Right hindlimb (tissue), 1 donor: Measurements from ENCODE around the gene EBPL.
A peak's percentile ranks its signal among the peaks of the same experiment; 100 is the strongest.
"Not testable (repeated sequence)": the region's sequence is repeated elsewhere in the genome, so short reads cannot be mapped to it uniquely, and the experiment has no call there.

Experiments used
- DNase-seq: peaks from one replicate; pipeline ENCODE4 v3.0.0-alpha.2; 2018

Gene EBPL

DNA sequence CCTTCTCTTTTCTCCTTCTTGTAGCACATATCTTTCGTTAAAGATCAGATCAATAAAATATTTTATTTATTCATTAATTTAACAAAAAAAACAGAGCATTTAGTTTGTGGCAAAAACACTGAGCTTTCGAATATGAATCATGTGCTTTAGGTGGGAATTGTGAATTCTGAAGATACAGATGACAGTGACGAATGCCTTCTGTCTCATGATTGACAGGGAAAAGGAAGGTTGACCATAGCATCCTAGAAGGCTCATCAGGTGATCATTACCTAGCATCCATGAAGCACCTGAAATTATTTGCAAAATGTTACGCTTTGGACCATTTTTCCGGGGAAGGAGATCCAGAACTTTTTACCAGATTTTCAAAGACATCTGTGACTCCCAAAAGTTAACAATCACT, 59.1 kb downstream of the EBPL start:
- no peak for DNase-seq

DNA sequence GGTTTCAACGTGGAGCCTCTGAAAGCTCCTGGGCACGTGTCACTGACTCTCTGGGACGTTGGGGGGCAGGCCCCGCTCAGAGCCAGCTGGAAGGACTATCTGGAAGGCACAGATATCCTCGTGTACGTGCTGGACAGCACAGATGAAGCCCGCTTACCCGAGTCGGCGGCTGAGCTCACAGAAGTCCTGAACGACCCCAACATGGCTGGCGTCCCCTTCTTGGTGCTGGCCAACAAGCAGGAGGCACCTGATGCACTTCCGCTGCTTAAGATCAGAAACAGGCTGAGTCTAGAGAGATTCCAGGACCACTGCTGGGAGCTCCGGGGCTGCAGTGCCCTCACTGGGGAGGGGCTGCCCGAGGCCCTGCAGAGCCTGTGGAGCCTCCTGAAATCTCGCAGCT, 60.7 kb downstream of the EBPL start:
- no peak for DNase-seq

DNA sequence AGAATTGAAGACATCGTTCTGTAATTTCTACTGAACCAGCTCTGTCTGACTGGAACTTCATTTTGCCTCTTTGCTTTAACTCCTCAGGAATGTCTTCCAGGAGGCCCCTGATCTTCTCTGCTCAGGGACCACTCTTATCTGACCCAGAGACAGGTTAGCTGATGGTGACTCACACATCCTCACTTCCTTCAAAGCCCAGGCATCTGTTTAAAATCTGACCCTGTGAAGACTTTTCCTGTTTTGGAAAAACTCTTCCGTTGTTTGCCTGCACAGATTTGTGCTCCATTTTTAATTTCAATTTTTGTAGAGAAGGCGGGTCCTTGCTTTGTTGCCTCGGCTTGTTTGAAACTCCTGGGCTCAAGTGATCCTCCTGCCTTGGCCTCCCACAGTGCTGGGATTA, 61.3 kb downstream of the EBPL start:
- DNase-seq = no peak

DNA sequence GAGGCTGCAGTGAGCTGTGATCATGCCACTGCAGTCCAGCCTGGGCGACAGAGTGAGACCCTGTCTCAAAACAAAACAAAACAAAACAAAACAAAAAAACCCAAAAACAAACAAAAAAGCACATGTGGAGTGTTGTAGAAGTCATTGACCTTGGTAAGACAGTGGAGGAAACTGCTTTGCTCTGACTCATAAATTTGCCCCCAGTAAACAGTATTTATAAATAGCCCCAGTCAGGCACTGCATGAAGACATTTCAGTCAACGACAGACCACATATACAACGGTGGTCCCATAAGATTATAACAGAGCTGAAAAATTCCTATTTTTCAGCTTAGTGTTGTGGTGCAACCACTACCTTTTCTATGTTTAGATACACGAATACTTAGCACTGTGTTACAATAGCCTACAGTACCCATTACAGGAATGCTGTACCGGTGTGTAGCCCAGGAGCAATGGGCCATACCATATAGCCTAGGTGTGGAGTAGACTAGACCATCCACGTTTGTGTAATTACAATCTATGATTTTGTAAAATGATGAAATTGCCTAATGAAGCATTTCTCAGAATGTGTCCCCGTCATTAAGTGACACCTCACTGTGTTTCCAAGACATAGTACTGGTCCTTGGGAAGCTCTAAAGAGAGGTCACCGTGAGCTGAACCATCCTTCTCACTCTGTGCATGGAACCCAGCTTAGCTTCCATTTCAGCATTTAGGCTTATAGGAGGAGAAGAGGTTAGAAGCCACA, 61.9 kb downstream of the EBPL start:
- no peak for DNase-seq

DNA sequence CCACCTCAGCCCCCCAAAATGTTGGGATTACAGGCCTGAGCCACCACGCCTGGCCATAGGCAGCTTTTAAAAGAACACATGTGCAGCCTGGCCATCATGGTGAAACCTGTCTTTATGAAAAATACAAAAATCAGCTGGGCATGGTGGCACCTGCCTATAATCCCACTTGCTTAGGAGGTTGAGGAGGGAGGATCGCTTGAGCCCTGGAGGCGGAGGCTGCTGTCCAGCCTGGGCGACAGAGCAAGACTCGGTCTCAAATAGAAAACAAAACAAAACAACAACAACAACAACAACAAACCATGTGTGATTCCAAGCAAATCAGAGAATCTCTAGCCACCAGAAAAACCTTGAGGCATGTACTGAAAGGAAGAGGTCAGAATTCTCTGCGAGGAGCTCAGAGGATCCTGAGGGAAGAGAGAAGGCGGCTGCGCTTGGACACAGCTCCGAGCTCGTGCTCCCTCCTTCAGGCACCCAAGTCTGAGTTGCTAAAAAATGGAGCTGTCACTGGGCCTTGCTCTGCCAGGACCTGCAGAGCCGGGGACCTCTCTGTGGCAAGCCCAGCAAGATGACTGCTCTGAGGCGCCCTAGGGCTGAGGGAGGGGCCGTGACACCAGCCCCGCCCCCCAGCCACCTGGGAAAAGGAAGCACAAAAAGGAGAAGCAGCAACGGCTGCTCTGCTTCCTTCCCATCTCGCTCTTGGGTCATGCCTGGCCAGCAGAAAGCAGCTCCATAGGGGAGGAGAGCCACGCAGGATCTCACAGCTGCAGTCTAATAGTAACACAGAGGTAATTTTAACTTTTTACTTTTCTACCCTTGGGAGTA, 63.2 kb downstream of the EBPL start, which contains the start of gene ARL11:
Gene ARL11, plus strand, starts transcription at position 677 of the 822 bp plus-strand sequence. CDS start 1,941 bp downstream, outside the sequence.
- DNase-seq = peak; percentile 58

DNA sequence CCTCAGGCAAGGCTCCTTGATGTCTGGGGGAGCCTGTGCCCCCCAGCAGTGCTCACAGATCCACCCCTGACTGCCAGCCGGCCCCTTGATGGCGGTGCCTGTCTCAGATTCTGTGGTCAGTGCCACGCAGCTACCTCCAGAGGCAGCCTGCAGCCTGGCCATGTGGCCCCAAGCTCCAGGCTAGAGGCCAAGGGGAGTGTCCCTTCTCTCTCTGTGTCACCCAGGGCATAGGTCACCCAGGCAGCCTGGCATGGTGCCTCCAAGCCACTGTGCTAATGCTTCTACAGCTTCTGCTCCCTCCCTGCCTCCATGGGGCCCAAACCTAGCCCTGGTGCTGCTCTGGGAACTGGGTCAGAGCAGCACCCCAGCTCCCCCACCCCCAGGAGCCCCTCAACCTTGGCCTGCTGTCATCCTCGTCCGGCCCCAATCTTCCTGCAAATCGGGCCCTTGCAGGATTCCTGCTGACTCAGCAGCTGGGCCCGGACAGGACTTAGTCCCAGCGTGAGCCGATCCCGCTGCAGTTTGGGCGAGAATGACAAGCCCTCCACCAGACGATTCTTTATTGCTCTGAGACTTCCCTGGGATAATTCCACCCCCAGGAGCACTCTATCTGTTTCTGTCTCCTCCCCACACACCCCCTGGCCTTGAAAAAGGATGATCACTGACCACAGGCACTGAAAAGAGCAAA, 65.8 kb downstream of the EBPL start:
- DNase-seq = no peak

DNA sequence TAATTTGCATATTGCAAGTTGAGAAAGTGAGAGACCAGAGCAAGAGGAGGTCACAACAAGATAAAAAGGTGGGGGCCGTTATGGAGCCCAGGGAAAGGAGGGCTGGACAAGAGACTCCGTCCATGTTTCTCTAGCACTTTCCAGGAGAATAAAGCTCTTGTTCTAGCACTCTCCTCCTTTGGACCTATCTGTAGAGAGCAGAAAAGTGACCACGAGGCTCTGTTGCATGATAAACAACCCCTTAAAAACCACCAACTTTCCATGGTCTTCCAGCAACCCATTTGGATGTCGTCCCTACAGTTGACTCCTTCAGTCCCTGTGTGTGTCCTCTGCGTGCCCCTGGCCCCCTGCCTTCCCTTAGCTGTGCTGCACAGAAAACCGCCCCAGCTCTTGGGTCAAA, 67.1 kb downstream of the EBPL start:
- DNase-seq = no peak

DNA sequence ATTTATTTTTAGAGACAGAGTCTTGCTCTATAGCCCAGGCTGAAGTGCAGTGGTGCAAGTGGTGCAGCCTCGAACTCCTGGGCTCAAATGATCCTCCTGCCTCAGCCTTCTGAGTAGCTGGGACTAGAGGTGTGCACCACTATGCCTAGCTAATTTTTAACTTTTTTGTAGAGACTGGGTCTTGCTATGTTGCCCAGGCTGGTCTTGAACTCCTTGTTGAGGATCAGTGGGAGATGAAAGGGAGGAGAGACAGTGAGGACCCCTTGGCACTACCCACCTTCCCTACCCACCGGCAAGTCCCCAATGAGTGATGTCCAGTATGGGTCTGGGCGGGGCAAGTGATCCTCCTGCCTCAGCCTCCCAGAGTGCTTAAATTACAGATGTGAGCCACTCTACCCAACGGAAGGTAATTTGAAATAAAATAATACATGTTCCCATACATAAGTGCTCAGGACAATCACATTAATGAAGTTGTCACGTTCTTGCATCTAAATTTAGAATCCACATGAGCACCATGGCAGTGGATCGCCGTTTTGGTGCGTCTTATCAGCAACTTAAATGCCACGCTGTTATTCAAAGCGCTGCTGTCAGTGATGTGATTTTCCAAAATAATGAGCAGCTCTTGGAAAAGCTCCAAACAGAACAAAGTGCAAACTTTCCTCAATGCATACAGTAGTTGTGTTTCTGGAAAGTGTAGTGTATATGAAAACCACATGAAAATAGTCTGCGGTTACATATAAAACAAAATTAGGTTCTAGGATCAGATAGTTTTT, 68.9 kb downstream of the EBPL start:
- no peak for DNase-seq

DNA sequence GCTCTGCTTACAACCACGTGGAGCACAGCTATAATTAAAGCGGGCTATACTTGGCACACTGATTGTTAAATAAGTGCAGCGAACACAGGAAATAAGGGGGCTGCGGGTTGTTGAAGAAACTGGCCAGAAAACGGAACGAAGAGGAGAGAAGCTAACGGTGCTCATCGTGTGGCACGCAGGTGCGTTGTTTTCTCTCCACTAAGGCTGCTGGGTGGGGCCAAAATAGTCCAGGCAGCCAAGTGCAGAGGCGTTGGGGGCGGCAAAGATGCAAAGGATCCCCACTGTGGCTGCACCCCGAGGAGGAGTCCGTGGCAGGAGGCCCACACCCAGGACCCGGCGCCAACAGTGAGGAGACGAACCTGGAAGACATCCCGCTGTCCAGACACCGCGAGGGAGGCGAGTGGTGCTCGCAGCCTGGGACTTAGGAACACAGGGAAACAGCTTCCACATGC, 71.1 kb downstream of the EBPL start:
- DNase-seq = no peak

DNA sequence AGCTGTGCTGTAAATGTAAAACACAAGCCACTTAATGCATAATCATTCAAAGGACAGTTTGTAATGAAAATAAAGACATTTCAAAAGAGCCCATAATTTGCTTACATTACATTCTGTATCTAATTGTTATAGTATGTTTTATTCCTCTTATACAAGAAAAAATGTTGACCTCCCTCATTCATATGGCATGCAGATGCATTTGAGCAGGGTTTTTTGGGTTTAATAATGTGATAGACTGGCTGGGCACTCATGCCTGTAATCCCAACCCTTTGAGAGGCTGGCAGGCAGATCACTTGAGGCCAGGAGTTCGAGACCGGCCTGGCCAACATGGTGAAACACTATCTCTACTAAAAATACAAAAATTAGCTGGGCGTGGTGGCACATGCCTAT, 74.6 kb downstream of the EBPL start:
- no peak for DNase-seq

DNA sequence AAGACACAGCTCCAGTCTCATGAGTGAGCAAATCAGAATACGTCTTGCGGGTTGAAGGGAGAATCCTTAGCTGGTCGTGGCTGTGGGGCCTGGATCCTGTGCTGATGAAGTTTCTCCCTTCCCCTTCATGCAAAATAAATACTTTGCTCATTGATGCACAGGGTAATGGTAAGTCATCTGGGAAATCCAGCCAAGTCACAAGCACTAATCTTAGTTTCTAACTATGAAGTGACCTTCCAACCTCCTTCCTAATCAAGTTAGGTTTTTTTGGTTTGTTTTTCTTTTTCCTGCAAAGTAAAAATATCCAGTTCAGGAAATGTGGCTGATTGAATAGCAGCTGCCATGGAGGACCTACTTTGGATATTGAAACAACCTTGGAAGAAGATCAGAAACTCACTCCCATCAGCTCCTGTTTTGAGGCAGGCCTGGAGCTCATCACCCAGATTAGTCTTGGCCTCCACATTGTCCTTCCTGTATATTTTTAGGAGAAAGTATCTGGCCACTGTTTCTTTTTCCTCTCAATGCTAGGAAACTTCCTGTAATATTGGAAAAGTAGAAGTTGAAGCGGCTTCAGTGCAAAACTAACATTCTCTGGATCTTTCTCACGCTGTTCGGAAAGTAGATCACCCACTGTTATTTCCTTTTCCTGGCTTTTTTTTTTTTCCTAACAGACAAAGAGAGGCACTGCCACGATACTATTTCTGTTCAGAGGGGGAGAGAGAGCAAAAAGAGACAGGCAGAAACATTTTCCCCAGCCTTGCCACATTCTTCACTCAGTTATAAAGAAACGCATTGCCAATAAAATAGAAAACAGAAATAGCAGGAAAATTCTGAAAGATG, 75.2 kb downstream of the EBPL start:
- no peak for DNase-seq

DNA sequence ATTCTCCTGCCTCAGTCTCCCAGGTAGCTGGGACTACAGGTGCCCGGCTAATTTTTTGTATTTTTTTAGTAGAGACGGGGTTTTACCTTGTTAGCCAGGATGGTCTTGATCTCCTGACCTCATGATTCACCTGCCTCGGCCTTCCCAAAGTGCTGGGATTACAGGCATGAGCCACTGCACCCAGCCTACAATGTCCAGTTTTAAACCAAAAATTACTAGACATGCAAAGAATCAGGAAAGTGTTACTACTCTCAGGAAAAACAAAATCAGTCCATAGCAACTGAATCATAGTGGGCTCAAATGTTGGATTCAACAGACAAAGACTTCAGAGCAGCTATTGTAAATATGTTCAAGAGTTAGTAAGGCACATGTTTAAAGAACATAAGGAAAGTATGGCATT, 79.2 kb downstream of the EBPL start:
- DNase-seq = not testable (repeated sequence)
